GM21528 (cell line): ENCODE data around the gene UBE2J2.
A peak's percentile ranks its signal among the peaks of the same experiment; 100 is the strongest.

Experiments used
- ATAC-seq: cut with Tn5 transposase; IDR thresholded peaks from one replicate; pipeline ENCODE4 v1.9.1; 2021; ENCODE audit warnings: mild to moderate bottlenecking, moderate library complexity; ENCODE audit not compliant: unreplicated experiment, low FRiP score

UBE2J2 gene

DNA sequence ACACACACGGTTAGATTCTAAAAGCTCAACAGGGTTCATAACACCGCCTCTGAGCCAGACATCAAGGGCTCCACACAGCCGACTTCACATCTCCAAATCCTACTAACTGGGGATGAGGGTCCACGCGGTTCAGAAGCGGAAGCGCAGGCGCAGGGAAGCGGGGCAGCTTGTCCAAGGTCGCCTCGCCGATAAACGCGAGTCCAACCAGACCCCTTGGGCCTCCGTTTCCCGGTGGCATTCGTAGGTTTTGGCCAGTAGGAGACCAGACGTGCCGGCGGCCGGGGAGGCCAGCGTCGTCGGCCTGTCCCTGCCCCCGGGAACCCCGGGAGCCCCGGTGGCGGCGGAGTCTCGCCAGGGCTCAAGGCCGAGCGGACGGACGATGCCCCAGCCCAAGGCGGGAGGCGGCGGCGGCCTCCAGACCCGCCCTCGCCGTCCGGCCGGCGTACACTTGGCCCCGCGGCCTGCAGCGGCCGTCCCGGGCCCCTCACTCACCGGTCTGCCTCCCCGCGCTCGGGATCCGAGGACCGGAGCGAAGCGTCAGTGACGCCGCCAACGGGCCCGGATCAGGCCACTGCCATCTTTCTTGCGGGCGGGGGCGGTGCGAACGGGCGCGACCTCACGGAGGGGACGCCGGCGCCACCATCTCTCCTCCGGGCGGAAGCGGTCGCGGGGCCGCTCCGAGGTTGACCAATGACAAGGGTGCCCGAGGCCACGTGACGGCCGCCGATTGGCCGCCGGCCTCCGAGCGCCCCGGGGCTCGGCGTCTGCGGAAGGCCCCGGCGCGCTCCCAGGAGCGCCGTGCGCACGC is 42.0 kb downstream of the UBE2J2 start, which contains the start of gene SDF4:
SDF4 (minus strand) TSS at position 602 of the 808 bp plus-strand sequence. CDS start 3,229 bp downstream, outside the sequence.
- ATAC-seq, result peak; percentile 86

DNA sequence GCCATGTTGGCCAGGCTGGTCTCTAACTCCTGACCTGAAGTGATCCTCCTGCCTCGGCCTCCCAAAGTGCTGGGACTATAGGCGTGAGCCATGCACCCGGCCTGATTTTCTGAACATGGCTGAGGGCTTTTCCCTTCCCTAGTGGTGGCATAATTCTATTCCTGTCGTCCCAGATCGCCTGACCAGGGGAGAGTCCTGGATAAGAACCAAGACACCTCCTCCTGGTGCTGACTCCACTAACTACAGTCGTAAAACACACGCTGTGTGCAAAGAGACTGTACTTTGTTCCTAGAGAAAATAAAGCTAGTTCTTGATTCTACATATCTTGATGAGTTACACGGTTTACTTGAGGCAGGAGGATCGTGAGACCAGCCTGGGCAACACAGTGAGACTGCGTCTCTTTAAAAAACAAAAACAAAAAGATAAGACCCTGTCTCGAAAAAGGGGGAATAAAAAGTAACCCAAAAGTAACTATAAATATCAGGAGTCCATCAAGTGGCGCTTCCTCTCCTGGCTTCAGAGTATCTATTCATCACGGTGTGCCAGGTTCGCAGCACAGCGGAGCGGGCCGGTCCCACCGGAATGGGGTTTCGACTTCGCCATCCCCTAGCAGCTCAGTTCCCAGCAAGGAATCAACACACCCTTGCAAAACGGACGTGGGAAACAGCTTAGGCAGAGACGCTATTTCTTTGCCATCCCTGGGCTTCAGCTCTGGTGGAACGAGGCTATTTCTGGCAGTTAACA is 42.8 kb downstream of the UBE2J2 start:
- ATAC-seq, result no peak

DNA sequence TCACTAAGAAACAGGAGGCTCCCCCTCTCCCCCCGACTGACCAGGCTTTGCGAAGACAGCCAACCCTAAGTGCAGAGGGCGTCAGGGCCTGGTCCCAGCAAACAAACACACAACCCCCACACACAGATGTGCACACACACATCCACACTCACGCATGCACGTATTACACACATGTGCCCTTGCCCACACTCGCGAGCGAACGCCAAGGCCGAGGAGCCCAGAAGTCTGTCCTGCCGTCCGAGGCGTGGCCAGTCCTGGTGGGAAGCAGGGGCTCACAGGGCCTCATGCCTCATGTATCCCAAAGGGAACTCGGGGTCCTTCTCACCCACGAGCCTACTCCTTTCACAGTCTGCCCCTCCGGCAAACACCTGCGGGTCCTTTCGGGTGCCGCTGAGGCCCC is 43.9 kb downstream of the UBE2J2 start:
- no peak for ATAC-seq

DNA sequence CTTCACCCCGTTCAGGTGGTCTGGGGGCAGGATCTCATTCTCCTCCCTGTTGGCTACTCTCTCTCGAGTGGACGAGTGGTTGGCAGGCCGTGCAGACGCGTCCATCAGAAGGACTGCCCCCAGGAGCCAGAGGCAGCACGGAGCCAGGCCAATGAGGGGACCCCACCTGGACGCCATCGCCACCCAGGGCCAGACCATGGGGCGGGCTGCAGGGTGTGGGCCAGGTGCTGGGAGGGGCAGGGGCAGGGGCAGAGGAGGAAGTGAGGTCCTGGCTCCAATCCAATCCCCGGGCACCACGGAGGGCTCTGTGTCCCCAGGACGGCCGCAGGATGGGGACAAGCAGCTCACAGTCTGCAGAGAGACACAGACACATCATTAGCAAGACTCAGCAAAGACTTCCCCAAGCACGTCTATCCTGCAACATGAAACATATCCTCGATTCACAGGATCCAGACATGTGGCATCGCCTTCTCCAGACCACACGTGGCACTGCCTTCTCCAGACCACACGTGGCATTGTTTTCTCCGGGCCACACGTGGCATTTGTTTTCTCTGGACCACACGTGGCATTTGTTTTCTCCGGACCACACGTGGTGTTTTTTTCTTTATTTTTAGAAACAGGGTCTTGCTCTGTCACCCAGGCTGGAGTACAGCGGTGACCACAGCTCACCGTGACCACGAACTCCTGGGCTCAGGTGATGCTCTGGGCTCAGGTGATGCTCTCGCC is 44.9 kb downstream of the UBE2J2 start:
- ATAC-seq, result no peak

DNA sequence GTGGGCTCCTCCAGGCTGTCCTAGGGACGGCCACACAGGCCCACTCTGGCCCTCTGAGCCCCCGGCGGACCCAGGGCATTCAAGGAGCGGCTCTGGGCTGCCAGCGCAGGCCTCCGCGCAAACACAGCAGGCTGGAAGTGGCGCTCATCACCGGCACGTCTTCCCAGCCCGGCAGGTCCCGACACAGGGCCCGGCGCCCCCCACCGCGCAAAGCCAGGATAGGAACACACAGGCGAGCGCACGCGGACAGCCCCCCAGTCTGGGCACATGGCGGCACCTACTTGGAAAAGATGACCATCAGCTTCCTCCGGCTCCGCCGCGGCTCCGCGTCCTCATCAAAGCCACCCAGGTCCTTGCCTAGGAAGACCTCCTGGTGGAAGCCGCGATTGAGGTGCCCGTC is 45.5 kb downstream of the UBE2J2 start:
- no peak for ATAC-seq

DNA sequence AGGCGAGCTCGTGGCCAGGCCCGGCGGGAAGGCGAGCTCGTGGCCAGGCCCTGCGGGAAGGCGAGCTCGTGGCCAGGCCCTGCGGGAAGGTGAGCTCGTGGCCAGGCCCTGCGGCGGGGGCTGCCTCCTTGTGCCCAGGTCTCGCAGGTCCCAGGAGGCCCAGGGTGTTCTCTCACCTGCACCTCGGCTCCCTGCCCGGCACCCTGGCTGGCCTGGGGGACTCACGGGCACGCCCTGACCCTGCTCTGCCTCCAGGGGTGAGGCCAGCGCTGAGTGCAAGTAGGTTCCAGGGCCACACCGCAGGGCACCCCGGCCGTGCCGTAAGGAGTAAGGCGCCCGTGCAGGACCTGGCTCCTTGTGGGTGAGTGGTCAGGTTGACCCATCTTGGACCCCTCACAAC is 46.3 kb downstream of the UBE2J2 start:
- no peak for ATAC-seq

DNA sequence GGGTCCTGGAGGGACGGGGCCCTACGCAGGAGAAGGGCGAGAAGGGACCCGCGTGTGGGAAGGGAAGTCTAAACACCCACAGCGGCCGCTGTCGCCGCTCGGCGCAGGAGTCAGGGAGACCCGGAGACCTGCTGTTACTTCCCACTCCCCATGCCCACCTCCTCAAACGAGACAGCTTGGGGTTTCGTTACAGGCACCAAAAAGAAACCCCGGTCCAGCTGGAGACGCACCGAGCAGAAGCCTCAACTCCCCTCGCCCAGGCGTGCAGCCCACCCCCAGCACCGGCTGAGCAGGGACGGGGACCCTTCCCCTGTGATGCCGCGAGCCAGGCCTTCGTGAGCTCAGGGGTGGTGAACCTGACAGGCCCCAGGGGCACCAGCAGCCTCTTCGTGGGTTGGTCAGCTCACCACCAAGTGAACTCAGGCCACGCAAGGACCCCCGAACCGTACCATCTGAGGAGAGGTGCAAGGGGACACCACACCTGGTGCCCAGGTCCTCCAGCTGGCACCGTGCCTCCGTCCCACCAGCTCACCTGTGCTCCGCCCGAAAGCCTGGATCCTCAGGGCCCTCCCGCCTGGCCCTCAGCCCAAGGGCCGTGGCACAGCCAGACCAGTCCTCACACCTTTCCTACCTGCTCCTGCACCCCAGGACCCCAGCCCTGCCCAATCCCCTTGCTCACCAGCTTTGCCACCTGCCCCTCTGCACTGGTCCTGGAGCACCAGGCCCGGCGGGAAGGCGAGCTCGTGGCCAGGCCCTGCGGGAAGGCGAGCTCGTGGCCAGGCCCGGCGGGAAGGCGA is 46.9 kb downstream of the UBE2J2 start:
- no peak for ATAC-seq

DNA sequence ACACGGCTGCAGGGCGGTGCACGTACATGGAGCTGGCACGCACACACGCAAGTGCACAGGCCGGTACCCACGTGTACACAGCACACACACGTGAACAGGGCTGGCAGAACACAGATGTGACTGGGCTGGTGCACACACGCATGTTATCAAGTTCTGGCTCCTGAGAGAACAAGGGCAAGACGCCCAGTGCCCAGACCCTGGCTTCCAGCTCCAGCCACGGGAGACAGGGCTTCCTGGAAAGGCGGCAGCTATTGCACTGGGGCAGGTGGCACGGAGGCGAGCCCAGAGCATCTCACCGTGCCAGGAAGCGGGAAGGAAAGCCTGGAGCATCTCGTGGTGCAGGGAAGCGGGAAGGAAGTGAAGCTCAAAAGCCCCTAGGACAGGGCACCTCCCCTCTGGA is 47.7 kb downstream of the UBE2J2 start:
- ATAC-seq, result no peak

DNA sequence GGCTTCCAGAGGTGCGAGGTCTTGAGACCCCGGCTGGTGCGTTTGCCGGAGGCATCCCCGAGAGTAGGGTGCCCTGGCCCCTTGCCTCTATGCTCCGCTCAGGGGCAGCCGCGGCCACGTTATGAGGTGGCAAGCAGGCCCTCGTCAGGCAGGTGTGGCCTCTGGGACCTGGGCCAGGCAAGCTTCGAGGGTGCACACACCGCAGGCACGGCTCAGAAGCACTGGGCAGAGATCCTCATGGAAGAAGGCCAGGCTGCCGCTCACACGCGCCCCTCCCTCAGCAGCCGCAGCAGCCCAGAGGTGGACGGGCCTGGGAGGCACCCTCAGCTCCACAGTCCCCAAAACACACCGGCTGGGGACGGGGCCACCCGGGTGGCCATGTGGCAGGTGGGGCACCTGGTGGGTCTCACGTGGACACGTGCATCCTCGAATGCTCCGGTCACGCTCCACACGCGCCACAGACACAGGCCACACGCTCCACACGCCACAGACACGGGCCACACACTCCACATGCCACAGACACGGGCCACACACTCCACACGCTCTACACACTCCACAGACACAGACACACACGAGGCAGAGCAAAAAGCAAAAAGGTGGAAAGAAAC is 48.3 kb downstream of the UBE2J2 start:
- no peak for ATAC-seq

DNA sequence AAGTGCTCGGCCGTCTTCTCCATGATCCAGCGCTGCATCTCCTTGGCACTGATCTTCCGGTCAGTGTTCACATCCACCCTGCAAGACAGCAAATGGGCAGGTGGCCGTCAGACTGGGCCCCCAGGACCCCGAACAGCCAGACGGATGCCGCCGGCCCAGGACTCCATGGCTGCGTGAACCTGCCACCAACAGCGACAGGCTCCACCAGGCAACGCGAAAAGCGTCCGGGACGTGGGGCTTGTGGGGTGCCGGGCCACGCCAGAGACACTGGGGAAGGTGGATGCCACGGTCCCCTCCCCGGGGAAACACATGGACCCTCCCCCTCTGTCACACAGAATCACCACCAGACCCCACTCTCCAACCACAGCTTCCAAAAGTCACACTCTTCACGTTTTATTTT is 49.8 kb downstream of the UBE2J2 start:
- ATAC-seq, result no peak

DNA sequence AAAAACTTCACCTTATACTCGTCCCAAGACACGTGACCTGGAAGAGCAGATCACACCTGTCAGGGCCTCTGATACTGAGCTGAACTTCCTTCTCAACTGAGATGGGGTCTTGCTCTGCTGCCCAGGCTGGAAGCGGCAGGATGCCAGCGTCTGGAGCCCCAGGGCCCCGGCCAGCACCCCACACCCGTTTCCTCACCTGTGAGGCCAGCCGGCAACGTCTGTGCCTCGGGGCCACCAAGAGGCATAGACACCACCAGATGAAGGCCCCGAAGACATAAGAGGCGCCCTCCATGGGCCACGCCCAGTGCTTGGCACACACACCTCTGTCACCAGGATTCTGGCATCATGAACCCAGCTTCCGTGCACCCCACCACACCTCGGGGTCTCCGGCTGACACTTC is 50.3 kb downstream of the UBE2J2 start:
- no peak for ATAC-seq

DNA sequence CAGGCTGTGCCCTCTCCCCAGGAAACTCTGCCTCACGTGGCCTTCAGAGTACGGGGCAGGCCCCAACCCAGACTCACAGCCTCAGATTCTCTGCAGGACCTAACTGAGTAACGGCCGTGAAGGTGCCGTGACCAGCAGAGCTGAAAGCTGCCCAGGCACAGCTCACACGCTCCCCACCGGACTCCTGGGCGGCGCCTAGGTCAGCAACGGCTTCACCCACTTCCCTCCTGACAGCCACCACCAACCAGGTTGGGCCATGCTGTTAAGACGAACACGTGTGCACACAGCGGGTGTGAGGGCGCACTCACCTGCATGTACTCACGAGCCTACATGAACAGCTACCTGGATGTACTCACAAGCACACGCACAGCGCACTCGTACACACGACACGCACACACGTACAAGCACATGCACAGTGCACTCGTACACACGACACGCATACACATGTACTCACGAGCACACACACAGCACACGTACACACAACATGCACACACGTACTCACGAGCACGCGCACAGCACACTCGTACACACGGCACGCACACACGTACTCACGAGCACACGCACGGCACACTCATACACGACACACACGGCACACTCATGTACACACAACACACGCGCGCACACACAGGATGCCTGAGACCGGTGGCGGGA is 51.0 kb downstream of the UBE2J2 start:
- no peak for ATAC-seq

DNA sequence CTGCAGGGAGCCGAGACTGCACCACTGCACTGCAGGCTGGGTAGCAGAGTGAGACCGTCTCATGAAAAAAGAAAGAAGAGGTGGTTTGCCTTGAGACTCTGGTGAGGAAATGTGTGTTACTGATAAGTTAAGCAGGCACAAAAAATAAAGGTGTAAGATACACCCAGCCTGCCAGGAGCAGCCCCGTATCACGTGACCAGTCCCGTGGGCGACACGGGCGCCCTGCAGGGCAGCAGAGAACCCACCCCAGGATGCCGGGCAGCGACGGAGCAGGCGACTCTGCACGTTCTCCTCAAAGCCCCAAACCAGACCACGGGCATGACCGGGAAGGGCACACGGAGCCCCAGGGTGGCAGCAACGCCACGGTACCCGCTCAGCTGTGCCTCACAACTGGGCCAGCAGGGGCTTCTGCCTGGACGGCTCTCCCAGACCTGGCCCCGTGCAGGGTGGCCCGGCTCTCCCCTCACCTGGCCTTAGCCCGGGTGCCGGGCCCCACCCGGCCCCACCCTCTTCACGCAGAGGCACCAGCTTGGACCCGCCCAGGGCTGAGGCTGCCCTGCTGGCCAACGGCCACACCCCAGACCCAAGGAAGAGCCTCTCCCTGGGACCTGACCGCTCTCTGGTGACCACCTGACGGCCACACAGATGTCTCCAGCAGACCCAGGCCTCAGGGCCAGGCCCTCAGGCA is 51.6 kb downstream of the UBE2J2 start:
- no peak for ATAC-seq

DNA sequence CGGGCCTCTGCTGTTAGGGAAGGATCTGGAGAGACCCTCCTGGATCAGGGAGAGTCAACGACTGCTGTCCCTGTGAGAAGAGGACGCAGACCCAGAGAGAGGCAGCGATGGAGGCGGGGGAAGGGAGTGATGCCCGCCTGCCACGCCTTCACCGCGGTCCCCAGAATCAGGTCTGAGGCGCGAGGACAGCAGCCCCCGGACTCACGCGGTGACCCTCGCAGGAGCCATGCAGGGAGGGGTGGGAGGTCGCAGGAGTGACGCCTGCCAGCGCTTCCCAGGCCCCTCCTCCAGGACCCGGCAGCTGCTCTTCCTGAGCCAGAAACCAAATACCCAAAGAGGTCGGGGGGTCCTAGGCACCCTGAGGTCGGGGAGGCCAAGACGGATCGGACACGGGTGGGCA is 53.5 kb downstream of the UBE2J2 start:
- no peak for ATAC-seq

DNA sequence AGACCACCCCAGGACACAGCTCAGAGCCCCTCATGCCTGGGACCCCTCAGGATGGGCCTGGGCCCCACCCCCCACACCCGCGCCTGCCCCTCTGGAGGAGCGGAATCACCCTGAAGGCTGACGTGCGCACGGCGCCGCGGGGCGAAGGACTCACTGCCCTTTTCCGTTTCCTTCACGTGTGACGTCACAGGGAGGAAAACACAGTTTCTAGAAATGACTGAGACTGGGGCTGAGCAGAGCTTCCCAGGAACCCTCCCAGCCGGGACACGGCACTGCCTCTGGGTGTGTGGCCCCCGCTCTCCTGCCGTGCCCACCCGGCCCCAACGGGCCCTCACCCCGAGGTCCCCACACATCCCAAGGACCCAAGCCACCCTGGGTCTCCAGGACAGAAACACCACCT is 54.3 kb downstream of the UBE2J2 start:
- no peak for ATAC-seq

DNA sequence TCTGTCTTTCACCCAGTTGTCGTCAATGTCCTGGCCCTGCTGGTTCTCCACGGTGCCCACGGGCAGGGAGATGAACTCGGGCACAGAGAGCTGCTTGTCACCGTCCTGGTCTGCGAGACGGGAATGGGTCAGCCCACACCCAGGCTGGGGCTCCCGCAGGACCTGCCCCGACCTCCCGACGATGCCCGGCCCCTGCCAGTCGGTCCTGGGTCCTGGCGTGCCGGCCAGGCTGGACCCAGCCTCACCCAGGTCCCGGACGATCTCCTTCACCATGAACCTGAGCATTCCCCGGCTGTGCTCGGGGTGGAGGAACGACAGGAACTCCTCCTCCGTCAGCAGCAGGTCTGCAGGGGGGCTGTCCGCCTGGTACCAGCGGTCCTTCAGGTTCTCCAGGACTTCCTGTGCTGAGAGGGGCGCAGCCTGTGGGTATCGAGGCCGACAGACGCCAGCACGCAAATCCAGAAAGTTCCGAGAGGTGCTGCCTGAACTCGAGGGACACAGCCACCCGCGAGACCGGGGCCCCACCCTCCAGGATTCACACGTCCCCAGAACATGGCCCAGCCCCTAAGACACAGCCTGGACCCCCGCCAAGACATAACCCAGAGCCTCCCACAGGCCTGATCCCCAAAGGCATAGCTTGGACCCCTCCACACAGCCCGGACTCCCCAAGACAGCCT is 55.0 kb downstream of the UBE2J2 start:
- ATAC-seq, result no peak

DNA sequence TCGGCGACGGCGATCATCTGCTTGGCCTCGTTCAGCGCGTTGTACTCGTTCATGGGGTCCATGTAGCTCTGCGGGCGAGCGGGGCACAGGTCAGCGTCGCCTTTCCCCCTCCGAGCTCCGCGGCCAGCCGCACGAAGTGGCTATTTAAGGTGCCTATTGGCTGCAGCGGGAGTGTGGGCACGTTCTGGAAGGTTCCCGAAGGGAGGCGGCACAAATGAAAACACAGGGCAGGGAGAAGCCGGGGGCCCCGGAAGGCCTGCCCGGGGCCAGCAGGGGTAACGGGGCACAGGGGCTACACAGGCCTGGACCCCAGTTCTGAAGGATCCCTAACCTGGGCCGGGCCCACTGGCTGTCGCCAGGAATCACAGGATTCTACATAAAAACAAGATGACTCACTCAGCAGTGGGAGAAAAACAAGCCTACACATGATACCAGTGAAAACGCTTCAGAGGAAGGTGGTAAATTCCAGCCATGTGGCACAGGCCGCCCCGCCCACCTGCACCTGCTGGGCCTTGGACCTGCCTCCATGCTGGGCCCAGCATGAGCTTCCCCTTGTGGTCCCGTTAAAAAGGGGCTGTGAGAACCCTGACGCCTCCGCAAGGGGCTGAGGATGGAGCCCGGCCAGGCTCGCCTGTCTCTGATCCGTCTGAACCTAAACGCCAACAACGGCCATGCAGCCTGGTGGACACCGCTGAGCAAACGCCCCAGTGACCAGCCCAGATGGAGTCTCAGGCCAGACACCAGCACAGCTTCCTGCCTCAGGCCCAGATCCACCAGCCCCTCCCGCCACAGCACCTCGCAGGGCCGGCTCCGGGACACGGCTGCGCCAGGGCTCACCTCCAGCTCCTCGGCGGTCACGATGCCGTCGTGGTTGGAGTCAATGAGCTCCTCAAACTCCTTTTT is 55.8 kb downstream of the UBE2J2 start:
- no peak for ATAC-seq
